ENCODE results near the gene TP53I13.
A peak's percentile ranks its signal among the peaks of the same experiment; 100 is the strongest.
"Not testable (repeated sequence)": the region's sequence is repeated elsewhere in the genome, so short reads cannot be mapped to it uniquely, and the experiment has no call there.

Gene TP53I13

GRCh38 chr17:29546830-29547229 is 21.7 kb upstream of the TP53I13 start:
- no peak overlapping the region for H3K4me3 ChIP-seq (ENCODE audit: low read depth, low read length)
- no peak for TF ChIP-seq CTCF (IDR thresholded peaks at IDR 0.05; ENCODE audit: insufficient read depth, low read depth, low read length, missing control alignments)
- no peak for DNase-seq (ENCODE audit: low read depth)

DNA sequence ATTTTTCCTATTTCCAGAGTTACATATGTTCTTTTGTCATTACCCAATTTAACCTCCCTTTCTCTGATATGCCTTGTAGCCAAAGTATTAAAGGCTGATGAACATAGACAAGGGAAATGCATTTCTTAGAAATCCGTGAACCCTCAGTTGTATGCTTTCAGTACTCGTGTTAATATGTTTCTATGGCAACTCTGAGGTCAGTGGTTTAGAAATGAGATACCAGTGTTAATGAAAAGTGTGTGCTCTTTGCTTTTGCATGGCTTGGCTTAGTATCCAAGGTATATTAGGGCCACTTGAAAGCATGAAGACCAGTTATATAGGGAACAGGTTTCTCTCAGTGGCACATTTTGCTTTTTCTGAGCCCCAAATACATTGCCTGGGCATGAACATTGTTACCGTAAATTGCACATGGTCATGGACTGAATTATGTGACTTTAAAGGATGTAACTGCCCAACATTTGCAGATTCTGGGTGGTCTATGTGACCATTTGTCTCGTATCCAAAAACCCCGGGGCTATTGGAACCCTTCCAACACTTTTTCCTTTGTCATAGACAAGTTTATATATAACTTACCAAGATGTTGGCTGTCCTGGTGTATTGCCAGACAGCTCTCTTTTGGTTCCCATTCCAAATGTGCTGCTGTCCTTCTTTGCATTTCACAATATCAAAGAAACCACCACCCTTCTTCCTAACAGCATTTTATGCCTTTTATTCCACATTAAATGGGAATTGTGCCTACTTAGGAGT is 19.2 kb upstream of the TP53I13 start:
- TF ChIP-seq CTCF (IDR thresholded peaks at IDR 0.05; ENCODE audit: insufficient read depth, low read depth, low read length, missing control alignments): no peak
- no peak overlapping the region for H3K4me3 ChIP-seq (ENCODE audit: low read depth, low read length)
- peak; percentile 60 for DNase-seq (ENCODE audit: low read depth)

DNA sequence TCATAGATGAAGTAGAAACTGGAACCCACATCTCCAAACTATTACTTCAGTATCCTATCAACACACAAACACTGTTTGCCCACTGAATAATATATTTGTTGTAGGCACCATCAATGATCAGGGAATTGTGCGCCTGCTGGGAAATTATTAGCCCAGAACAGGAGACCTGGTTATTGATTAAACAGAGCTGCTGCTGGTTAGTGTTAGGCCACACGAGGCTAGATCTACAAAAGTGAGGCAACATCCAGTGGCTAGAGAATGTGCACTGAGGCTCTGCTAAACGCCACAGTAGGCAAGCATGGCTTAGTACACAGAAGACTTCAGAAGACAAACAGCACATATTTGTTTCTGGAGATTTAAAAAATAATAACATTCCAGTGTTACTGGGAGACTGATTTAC is 12.7 kb upstream of the TP53I13 start:
- no peak overlapping the region for H3K4me3 ChIP-seq (ENCODE audit: low read depth, low read length)
- DNase-seq (ENCODE audit: low read depth): no peak
- no peak for TF ChIP-seq CTCF (IDR thresholded peaks at IDR 0.05; ENCODE audit: insufficient read depth, low read depth, low read length, missing control alignments)

DNA sequence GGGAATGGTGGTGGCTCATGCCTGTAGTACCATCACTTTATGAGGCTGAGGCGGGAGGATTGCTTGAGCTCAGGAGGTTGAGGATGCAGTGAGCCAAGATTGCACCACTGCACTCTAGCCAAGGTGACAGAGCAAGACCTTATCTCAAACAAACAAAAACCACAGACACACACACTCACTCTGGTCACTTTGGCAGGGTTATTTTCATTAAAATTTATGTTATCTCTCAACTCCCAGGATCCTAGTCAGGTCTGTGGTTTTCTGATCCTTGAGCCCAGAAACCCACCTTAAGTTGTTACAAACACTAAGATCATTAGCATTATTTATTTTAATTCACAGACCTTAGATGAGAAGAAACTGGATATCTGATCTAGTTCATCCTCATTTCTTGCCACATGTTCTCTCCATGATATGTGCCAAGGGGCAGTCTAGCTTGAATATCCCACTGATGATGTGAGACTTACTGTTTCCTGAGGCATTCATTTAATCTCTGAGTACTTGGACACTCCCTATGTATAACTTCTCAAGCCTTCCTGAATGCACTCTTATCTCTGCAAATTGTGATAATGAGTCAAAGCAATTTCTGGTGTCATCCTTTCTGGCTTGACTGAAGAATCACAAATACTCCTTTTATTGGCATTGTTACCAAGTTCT is 11.3 kb upstream of the TP53I13 start:
- no peak for DNase-seq (ENCODE audit: low read depth)
- TF ChIP-seq CTCF (IDR thresholded peaks at IDR 0.05; ENCODE audit: insufficient read depth, low read depth, low read length, missing control alignments): no peak
- H3K4me3 ChIP-seq (ENCODE audit: low read depth, low read length): no peak overlapping the region

- H3K4me3 ChIP-seq (ENCODE audit: low read depth, low read length): no peak overlapping the region
- no peak for DNase-seq (ENCODE audit: low read depth)
- no peak for TF ChIP-seq CTCF (IDR thresholded peaks at IDR 0.05; ENCODE audit: insufficient read depth, low read depth, low read length, missing control alignments)
These were observed 10.8 kb upstream of the TP53I13 start for GRCh38 chr17:29557739-29558116.

DNA sequence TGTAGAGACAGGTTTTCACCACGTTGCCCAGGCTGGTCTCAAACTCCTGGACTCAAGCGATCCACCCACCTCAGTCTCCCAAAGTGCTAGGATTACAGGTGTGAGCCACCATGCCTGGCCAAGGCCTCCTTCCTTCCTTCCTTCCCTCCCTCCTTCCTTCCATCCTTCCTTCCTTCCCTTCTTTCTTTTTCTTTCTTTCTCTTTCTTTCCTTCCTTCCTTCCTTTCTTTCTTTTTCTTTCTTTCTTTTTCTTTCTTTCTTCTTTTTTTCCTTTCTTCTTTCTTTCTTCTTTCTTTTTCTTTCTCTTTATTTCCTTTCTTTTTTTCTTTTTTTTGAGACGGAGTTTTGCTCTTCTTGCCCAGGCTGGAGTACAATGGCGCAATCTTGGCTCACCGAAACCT is 10.4 kb upstream of the TP53I13 start:
- not testable (repeated sequence) for DNase-seq (ENCODE audit: low read depth); H3K4me3 ChIP-seq (ENCODE audit: low read depth, low read length)

- H3K4me3 ChIP-seq (ENCODE audit: low read depth, low read length): no peak overlapping the region
- no peak for TF ChIP-seq CTCF (IDR thresholded peaks at IDR 0.05; ENCODE audit: insufficient read depth, low read depth, low read length, missing control alignments)
- no peak for DNase-seq (ENCODE audit: low read depth)
These were observed 8.9 kb upstream of the TP53I13 start for GRCh38 chr17:29559640-29560039.
